ENCODE results near the gene PLCL1. TPM values are rescaled to one million over a fixed set of nuclear protein-coding genes. Genes with fewer than 3 reads are reported as not detected.

The PLCL1 gene
- total and polyA plus RNA-seq, 2 donors from 2014 or later = 13.6 to 14.7 TPM

GRCh38 chr2:197959383-197959782 lies 155.0 kb downstream of the PLCL1 start:
- Histone ChIP-seq H3K27me3 (ENCODE audit: control insufficient read depth, insufficient read depth, low read length) (no peaks in the 10 kb centered on the region), H3K36me3 (ENCODE audit: control insufficient read depth in 2 of 3, insufficient read depth in 3 of 3, low read length in 3 of 3) (no peaks in the 10 kb centered on the region), H3K9me3 (ENCODE audit: control insufficient read depth in 2 of 3, insufficient read depth in 1 of 3, low read length in 3 of 3) (no peaks in the 10 kb centered on the region), H3K4me1 (ENCODE audit: control insufficient read depth in 2 of 3, insufficient read depth in 2 of 3, low read depth in 1 of 3, low read length in 3 of 3) (peaks cover 0 to 13% (median 0%) of the 10 kb centered on the region in 3 donors), H3K4me3 (ENCODE audit: low read length in 3 of 3) (no peak overlapping the region), H3K9ac (ENCODE audit: low read length in 3 of 3) (no peak overlapping the region), H3K27ac (ENCODE audit: low read depth in 2 of 2, low read length in 2 of 2) (no peak overlapping the region)
- no peak for TF ChIP-seq CTCF (IDR thresholded peaks at IDR 0.05; ENCODE audit: borderline replicate concordance, extremely low read depth, insufficient read depth)
- FAIRE-seq (no peak), DNase-seq (no peak)
- intact Hi-C loops (cut with DNase I) = no loop called here

- no peak for TF ChIP-seq CTCF (IDR thresholded peaks at IDR 0.05; ENCODE audit: borderline replicate concordance, extremely low read depth, insufficient read depth)
- H3K27ac ChIP-seq (ENCODE audit: low read depth in 2 of 2, low read length in 2 of 2) = no peak overlapping the region
- no peak overlapping the region for H3K9ac ChIP-seq (ENCODE audit: low read length in 3 of 3)
- no peak for DNase-seq
- peaks cover 0 to 13% (median 0%) of the 10 kb centered on the region in 3 donors for H3K4me1 ChIP-seq (ENCODE audit: control insufficient read depth in 2 of 3, insufficient read depth in 2 of 3, low read depth in 1 of 3, low read length in 3 of 3)
- H3K27me3 ChIP-seq (ENCODE audit: control insufficient read depth, insufficient read depth, low read length) = no peaks in the 10 kb centered on the region
- intact Hi-C loops (cut with DNase I) = no loop called here
- H3K36me3 ChIP-seq (ENCODE audit: control insufficient read depth in 2 of 3, insufficient read depth in 3 of 3, low read length in 3 of 3) = no peaks in the 10 kb centered on the region
- H3K4me3 ChIP-seq (ENCODE audit: low read length in 3 of 3) = no peak overlapping the region
- peaks cover 0 to 5% (median 0%) of the 10 kb centered on the region in 3 donors for H3K9me3 ChIP-seq (ENCODE audit: control insufficient read depth in 2 of 3, insufficient read depth in 1 of 3, low read length in 3 of 3)
- FAIRE-seq = no peak
These were observed 156.4 kb downstream of the PLCL1 start for GRCh38 chr2:197960786-197961185.

GRCh38 chr2:197964720-197965119 lies 160.3 kb downstream of the PLCL1 start:
- Histone ChIP-seq H3K9ac (ENCODE audit: low read length in 3 of 3) (no peak overlapping the region), H3K9me3 (ENCODE audit: control insufficient read depth in 2 of 3, insufficient read depth in 1 of 3, low read length in 3 of 3) (peaks cover 0 to 5% (median 0%) of the 10 kb centered on the region in 3 donors), H3K27me3 (ENCODE audit: control insufficient read depth, insufficient read depth, low read length) (no peaks in the 10 kb centered on the region), H3K4me3 (ENCODE audit: low read length in 3 of 3) (no peak overlapping the region), H3K36me3 (ENCODE audit: control insufficient read depth in 2 of 3, insufficient read depth in 3 of 3, low read length in 3 of 3) (no peaks in the 10 kb centered on the region), H3K4me1 (ENCODE audit: control insufficient read depth in 2 of 3, insufficient read depth in 2 of 3, low read depth in 1 of 3, low read length in 3 of 3) (peaks cover 0 to 13% (median 0%) of the 10 kb centered on the region in 3 donors), H3K27ac (ENCODE audit: low read depth in 2 of 2, low read length in 2 of 2) (no peak overlapping the region)
- intact Hi-C loops (cut with DNase I) = no loop called here
- TF ChIP-seq CTCF (IDR thresholded peaks at IDR 0.05; ENCODE audit: borderline replicate concordance, extremely low read depth, insufficient read depth) = no peak
- FAIRE-seq (no peak), DNase-seq (no peak)

- Histone ChIP-seq H3K27me3 (ENCODE audit: control insufficient read depth, insufficient read depth, low read length) (no peaks in the 10 kb centered on the region), H3K4me3 (ENCODE audit: low read length in 3 of 3) (no peak overlapping the region), H3K4me1 (ENCODE audit: control insufficient read depth in 2 of 3, insufficient read depth in 2 of 3, low read depth in 1 of 3, low read length in 3 of 3) (peaks cover 0 to 3% (median 0%) of the 10 kb centered on the region in 3 donors), H3K9ac (ENCODE audit: low read length in 3 of 3) (no peak overlapping the region), H3K9me3 (ENCODE audit: control insufficient read depth in 2 of 3, insufficient read depth in 1 of 3, low read length in 3 of 3) (peaks cover 0 to 5% (median 0%) of the 10 kb centered on the region in 3 donors), H3K27ac (ENCODE audit: low read depth in 2 of 2, low read length in 2 of 2) (no peak overlapping the region), H3K36me3 (ENCODE audit: control insufficient read depth in 2 of 3, insufficient read depth in 3 of 3, low read length in 3 of 3) (no peaks in the 10 kb centered on the region)
- DNase-seq = no peak
- intact Hi-C loops (cut with DNase I) = no loop called here
- no peak for TF ChIP-seq CTCF (IDR thresholded peaks at IDR 0.05; ENCODE audit: borderline replicate concordance, extremely low read depth, insufficient read depth)
- no peak for FAIRE-seq
These were observed 161.4 kb downstream of the PLCL1 start for GRCh38 chr2:197965756-197966155.

All from kidney (tissue), 14 donors.